ENCODE measurements around the gene SLC13A2. TPM values are rescaled to one million over a fixed set of nuclear protein-coding genes. Genes with fewer than 3 reads are reported as not detected.

The SLC13A2 gene
- total RNA-seq, 2 experiments from 2014 or later, result not detected

GRCh38 chr17:28506763-28507487 is 33.5 kb downstream of the SLC13A2 start:
- H3K36me3 Mint-ChIP-seq (ENCODE audit: low read depth), result no peaks in the 10 kb centered on the region
- intact Hi-C loops (cut with micrococcal nuclease), result no loop called here
- H3K4me3 Mint-ChIP-seq, result no peak overlapping the region
- ChIA-PET CTCF (interaction anchor here (1.1 kb wide), 1 partner anchor 12 kb away, joined by 4 read pairs; no protein-coding TSS in a partner anchor), POLR2A (no interaction called here)
- ATAC-seq, result no peak
- no peaks in the 10 kb centered on the region for H3K4me1 Mint-ChIP-seq (ENCODE audit: low read depth)
- DNase-seq, result no peak
- H3K27me3 Mint-ChIP-seq, result peaks cover 25% of the 10 kb centered on the region
- no peaks in the 10 kb centered on the region for H3K9me3 Mint-ChIP-seq
- TF ChIP-seq CTCF (IDR thresholded peaks at IDR 0.05), result no peak
- H3K27ac Mint-ChIP-seq, result no peak overlapping the region

- Mint-ChIP-seq H3K36me3 (ENCODE audit: low read depth) (no peaks in the 10 kb centered on the region), H3K27me3 (peaks cover 25% of the 10 kb centered on the region), H3K4me3 (no peak overlapping the region), H3K27ac (no peak overlapping the region), H3K9me3 (no peaks in the 10 kb centered on the region), H3K4me1 (ENCODE audit: low read depth) (no peaks in the 10 kb centered on the region)
- ATAC-seq (no peak), DNase-seq (no peak)
- TF ChIP-seq CTCF (IDR thresholded peaks at IDR 0.05), result no peak
- ChIA-PET POLR2A (interaction anchor here (0.6 kb wide), 1 partner anchor 77 kb away, joined by 3 read pairs; no protein-coding TSS in a partner anchor), CTCF (no interaction called here)
- intact Hi-C loops (cut with micrococcal nuclease), result no loop called here
These were observed 34.2 kb downstream of the SLC13A2 start for GRCh38 chr17:28507567-28508203.

DNA sequence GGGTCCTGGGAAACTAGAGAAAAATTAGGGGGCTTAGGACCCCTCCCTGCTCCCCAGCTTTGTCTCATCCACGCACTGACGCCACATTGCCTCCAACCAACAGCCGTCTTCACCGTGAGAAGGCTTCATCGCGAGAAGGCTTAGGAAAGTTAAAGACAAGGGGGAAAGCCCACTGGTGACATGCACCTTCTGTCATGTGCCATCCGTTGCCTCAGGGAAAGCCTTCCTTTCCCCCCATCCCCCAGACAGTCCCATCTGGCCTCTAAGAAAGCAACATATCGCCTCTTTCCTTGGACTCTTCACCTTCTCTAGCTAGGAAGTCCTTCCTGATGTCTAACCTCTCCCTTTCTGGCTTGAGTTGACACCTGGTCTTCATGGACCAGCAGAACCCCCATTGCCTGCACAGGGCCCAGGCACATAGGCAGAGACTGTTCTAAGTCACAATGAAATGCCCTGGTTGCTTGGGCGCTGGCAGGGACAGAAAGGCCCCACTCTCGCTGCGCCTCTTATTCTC is 34.8 kb downstream of the SLC13A2 start:
- Mint-ChIP-seq H3K27me3 (peaks cover 25% of the 10 kb centered on the region), H3K4me3 (no peak overlapping the region), H3K27ac (no peak overlapping the region), H3K36me3 (ENCODE audit: low read depth) (no peaks in the 10 kb centered on the region), H3K9me3 (no peaks in the 10 kb centered on the region), H3K4me1 (ENCODE audit: low read depth) (no peaks in the 10 kb centered on the region)
- ATAC-seq, result no peak
- no peak for TF ChIP-seq CTCF (IDR thresholded peaks at IDR 0.05)
- no peak for DNase-seq
- intact Hi-C loops (cut with micrococcal nuclease), result no loop called here
- CTCF ChIA-PET, result no interaction called here
- POLR2A ChIA-PET, result no interaction called here

DNA sequence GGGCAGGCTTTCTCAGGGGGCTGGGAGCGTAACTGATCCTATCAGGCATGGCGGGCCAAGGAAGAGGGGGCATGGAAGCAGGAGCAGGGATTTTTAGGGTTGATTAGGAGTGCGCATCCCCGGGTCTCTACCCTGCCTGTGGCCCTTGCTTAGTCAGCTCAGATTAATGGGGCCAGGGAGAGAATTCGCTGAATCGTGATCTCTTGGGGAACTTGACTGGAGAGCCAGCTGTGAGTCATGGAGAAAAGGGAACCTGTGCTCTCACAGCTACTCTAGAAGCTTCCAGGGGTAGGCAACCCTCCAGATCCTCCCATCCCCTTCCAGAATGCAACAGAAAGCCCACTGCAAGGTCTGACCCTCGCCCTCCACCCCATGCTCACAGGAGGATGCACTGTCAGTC is 36.3 kb downstream of the SLC13A2 start:
- ATAC-seq (no peak), DNase-seq (no peak)
- no peaks in the 10 kb centered on the region for H3K9me3 Mint-ChIP-seq
- CTCF ChIA-PET, result no interaction called here
- no peak overlapping the region for H3K27ac Mint-ChIP-seq
- TF ChIP-seq CTCF (IDR thresholded peaks at IDR 0.05), result no peak
- H3K36me3 Mint-ChIP-seq (ENCODE audit: low read depth), result no peaks in the 10 kb centered on the region
- no peak overlapping the region for H3K4me3 Mint-ChIP-seq
- intact Hi-C loops (cut with micrococcal nuclease), result no loop called here
- no peaks in the 10 kb centered on the region for H3K4me1 Mint-ChIP-seq (ENCODE audit: low read depth)
- H3K27me3 Mint-ChIP-seq, result peaks cover 25% of the 10 kb centered on the region
- POLR2A ChIA-PET, result interaction anchor here (0.6 kb wide), 1 partner anchor 28 kb away, joined by 4 read pairs; no protein-coding TSS in a partner anchor
